Uterus (tissue), 4 donors: Measurements from ENCODE around the gene GNAL. TPM values are rescaled to one million over a fixed set of nuclear protein-coding genes. Genes with fewer than 3 reads are reported as not detected.

Source experiments
- DNase-seq, 2 donors: peaks; one replicate each; pipeline ENCODE4 v3.0.0-alpha.2; 2019 to 2020
- H3K27ac ChIP-seq, 2 donors: fragments of 200-600 bp; sonication (generic); 1 replicate in 1 of 2; 2 replicates in 1 of 2; pipeline ENCODE4 v1.5.1; 2016 to 2018
- H3K27me3 ChIP-seq, 2 donors: fragments of 200-600 bp; sonication (generic); one replicate each; pipeline ENCODE4 v1.5.1; 2018 to 2019; ENCODE audit warnings: control low read depth in 1 of 2
- H3K36me3 ChIP-seq, 2 donors: fragments of 200-600 bp; sonication (generic); one replicate each; pipeline ENCODE4 v1.5.1; 2019; ENCODE audit warnings: control low read depth in 1 of 2
- H3K4me1 ChIP-seq, 2 donors: fragments of 200-600 bp; sonication (generic); one replicate each; pipeline ENCODE4 v1.5.1; 2018 to 2019; ENCODE audit warnings: control low read depth in 1 of 2
- H3K4me3 ChIP-seq, 2 donors: fragments of 200-600 bp; sonication (generic); 1 replicate in 1 of 2; 2 replicates in 1 of 2; pipeline ENCODE4 v1.5.1; 2018 to 2019; ENCODE audit warnings: mild to moderate bottlenecking in 1 of 2
- H3K9me3 ChIP-seq, 2 donors: fragments of 200-600 bp; sonication (generic); one replicate each; pipeline ENCODE4 v1.5.1; 2019; ENCODE audit warnings: control low read depth in 1 of 2
- CTCF ChIP-seq, 4 experiments: fragments of 200-600 bp in 2 of 4; fragments of 450-650 bp in 2 of 4; sonication (generic) in 2 of 4; IDR thresholded peaks; one replicate each; pipeline ENCODE4 v1.5.1; 2016 to 2019; ENCODE audit warnings: antibody characterized with exemption in 4 of 4, mild to moderate bottlenecking in 2 of 4, moderate library complexity in 1 of 4
- POLR2A ChIP-seq, 2 donors: fragments of 450-650 bp; IDR thresholded peaks; one replicate each; pipeline ENCODE4 v1.6.1; 2016; ENCODE audit warnings: antibody characterized with exemption in 2 of 2, mild to moderate bottlenecking in 1 of 2, moderate library complexity in 1 of 2
- intact Hi-C: fragments of 100-400 bp; cut with DNase I; formaldehyde crosslinking; loops from one replicate; pipeline ENCODE4 v1.15.1; 2023; ENCODE audit warnings: low total_unique reads
- total RNA-seq, 4 donors: library from RNA; depleted of rRNA in 3 of 4; stranded (reverse); fragments of >200 nt in 3 of 4; gene quantifications; one replicate each; pipeline versions ENCODE4 v1.1.0 to v1.2.4, GENCODE V29; 2014 to 2023
- donor health status: DM: yes; HTN: yes; CAD: no.

Gene GNAL
- total RNA-seq, 4 donors from 2014 or later = 4.6 to 20.2 (median 13.8) TPM

GRCh38 chr18:11868230-11868629, 179.2 kb downstream of the GNAL start:
- Histone ChIP-seq H3K27me3 (no peaks in the 10 kb centered on the region), H3K36me3 (no peaks in the 10 kb centered on the region), H3K4me1 (no peaks in the 10 kb centered on the region), H3K4me3 (no peak overlapping the region), H3K9me3 (no peaks in the 10 kb centered on the region), H3K27ac (no peak overlapping the region)
- no peak for DNase-seq
- intact Hi-C loops = no loop called here
- TF ChIP-seq CTCF (IDR thresholded peaks at IDR 0.05) (no peak), POLR2A (IDR thresholded peaks at IDR 0.05) (no peak)

- Histone ChIP-seq H3K4me3 (no peak overlapping the region), H3K27me3 (no peaks in the 10 kb centered on the region), H3K36me3 (no peaks in the 10 kb centered on the region), H3K4me1 (no peaks in the 10 kb centered on the region), H3K9me3 (no peaks in the 10 kb centered on the region), H3K27ac (no peak overlapping the region)
- TF ChIP-seq CTCF (IDR thresholded peaks at IDR 0.05) (no peak), POLR2A (IDR thresholded peaks at IDR 0.05) (no peak)
- no peak for DNase-seq
- intact Hi-C loops = no loop called here
These were observed 182.4 kb downstream of the GNAL start for GRCh38 chr18:11871501-11871900.

GRCh38 chr18:11872479-11873136, 183.5 kb downstream of the GNAL start:
- Histone ChIP-seq H3K4me3 (no peak overlapping the region), H3K27ac (no peak overlapping the region), H3K27me3 (no peaks in the 10 kb centered on the region), H3K36me3 (no peaks in the 10 kb centered on the region), H3K4me1 (no peaks in the 10 kb centered on the region), H3K9me3 (no peaks in the 10 kb centered on the region)
- intact Hi-C loops = no loop called here
- TF ChIP-seq POLR2A (IDR thresholded peaks at IDR 0.05) (no peak), CTCF (IDR thresholded peaks at IDR 0.05) (no peak)
- no peak for DNase-seq

- no peak overlapping the region for H3K4me3 ChIP-seq
- H3K36me3 ChIP-seq = no peaks in the 10 kb centered on the region
- H3K27ac ChIP-seq = no peak overlapping the region
- no peak for DNase-seq
- TF ChIP-seq CTCF (IDR thresholded peaks at IDR 0.05) (no peak), POLR2A (IDR thresholded peaks at IDR 0.05) (no peak)
- no peaks in the 10 kb centered on the region for H3K9me3 ChIP-seq
- no peaks in the 10 kb centered on the region for H3K27me3 ChIP-seq
- intact Hi-C loops = no loop called here
- no peaks in the 10 kb centered on the region for H3K4me1 ChIP-seq
These were observed 184.7 kb downstream of the GNAL start for GRCh38 chr18:11873670-11874340.

- intact Hi-C loops = no loop called here
- H3K4me1 ChIP-seq = no peaks in the 10 kb centered on the region
- no peak for TF ChIP-seq POLR2A (IDR thresholded peaks at IDR 0.05)
- TF ChIP-seq CTCF (IDR thresholded peaks at IDR 0.05) = no peak
These were observed 185.6 kb downstream of the GNAL start for GRCh38 chr18:11874676-11875075.

More at GRCh38 chr18:11874676-11875075, 185.6 kb downstream of the GNAL start:
- no peaks in the 10 kb centered on the region for H3K27me3 ChIP-seq
- no peak overlapping the region for H3K4me3 ChIP-seq
- H3K9me3 ChIP-seq = no peaks in the 10 kb centered on the region
- no peak overlapping the region for H3K27ac ChIP-seq
- H3K36me3 ChIP-seq = no peaks in the 10 kb centered on the region
- DNase-seq = no peak
